HCT116 (cell line): ENCODE data around the gene ARL5A.

ENCODE experiments used
- EZH2 ChIP-seq: fragments of 200-600 bp; sonication (generic); IDR thresholded peaks from 2 replicates; pipeline ENCODE4 v1.6.1; 2017; ENCODE audit warnings: antibody characterized with exemption, mixed run types
- EZH2phosphoT487 ChIP-seq: fragments of 200-600 bp; IDR thresholded peaks from 2 replicates; pipeline ENCODE4 v1.6.1; 2018; ENCODE audit warnings: antibody characterized with exemption, borderline replicate concordance
- POLR2A ChIP-seq: IDR thresholded peaks from 2 replicates; pipeline ENCODE4 v1.7.0; 2011; ENCODE audit warnings: borderline replicate concordance; ENCODE audit not compliant: insufficient read depth, insufficient read length; ENCODE audit errors: extremely low read depth
- POLR2AphosphoS5 ChIP-seq: IDR thresholded peaks from 2 replicates; pipeline ENCODE4 v1.6.1; 2011; ENCODE audit warnings: mild to moderate bottlenecking, low read depth, low read length, moderate library complexity
- RAD21 ChIP-seq: IDR thresholded peaks from 2 replicates; pipeline ENCODE4 v1.6.1; 2012; ENCODE audit warnings: low read depth, mild to moderate bottlenecking
- SP1 ChIP-seq: IDR thresholded peaks from 2 replicates; pipeline ENCODE4 v1.6.1; 2012; ENCODE audit warnings: low read depth
- SRF ChIP-seq: IDR thresholded peaks from 2 replicates; pipeline ENCODE4 v1.6.1; 2012; ENCODE audit warnings: low read depth
- YY1 ChIP-seq: IDR thresholded peaks from 2 replicates; pipeline ENCODE4 v1.6.1; 2011; ENCODE audit warnings: low read length, low read depth, moderate library complexity, mild to moderate bottlenecking; ENCODE audit not compliant: insufficient replicate concordance; ENCODE audit errors: extremely low read depth
- ZFX ChIP-seq: fragments of 450-650 bp; IDR thresholded peaks from 2 replicates; pipeline ENCODE4 v1.6.1; 2017
- TF ChIP-seq, protein P1 (sequence below), 3 experiments: fragments of 200-600 bp in 1 of 3; sonication (generic) in 1 of 3; IDR thresholded peaks in 2 of 3; conservative IDR thresholded peaks in 1 of 3; 2 replicates each; pipeline ENCODE4 v1.5.1; 2012 to 2017; ENCODE audit warnings: low read depth in 2 of 3, low read length in 2 of 3, antibody characterized with exemption in 1 of 3, borderline replicate concordance in 1 of 3, control low read depth in 1 of 3, mild to moderate bottlenecking in 1 of 3, mixed read lengths in 1 of 3, mixed run types in 1 of 3, moderate library complexity in 1 of 3; ENCODE audit not compliant: insufficient read depth in 1 of 3
- TF ChIP-seq, protein P2 (sequence below): IDR thresholded peaks from 2 replicates; pipeline ENCODE4 v1.6.1; 2012
- TF ChIP-seq, protein P3 (sequence below): IDR thresholded peaks from 2 replicates; pipeline ENCODE4 v1.6.1; 2011; ENCODE audit warnings: mild to moderate bottlenecking, low read length, moderate library complexity; ENCODE audit not compliant: insufficient replicate concordance; ENCODE audit errors: extremely low read depth

DNA sequence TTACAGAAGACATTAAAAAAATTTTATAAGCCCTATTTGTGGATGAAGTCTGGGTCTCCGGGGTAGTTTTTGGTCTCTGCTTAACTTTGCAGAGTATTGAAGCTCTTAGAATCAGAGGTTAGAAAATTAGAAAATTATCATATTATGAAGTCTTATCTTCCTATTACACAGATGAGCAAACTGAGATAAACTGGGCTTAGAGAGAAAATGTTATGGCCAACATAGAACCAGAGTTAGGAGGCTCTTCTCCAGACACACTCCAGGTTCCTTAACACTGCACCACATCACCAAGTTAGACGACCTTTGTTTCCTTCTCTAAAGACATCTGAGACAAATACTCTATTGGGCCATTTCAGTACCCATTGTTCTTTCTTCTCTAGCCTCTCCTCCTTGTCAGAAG, 57.2 kb downstream of the ARL5A start:
- TF ChIP-seq EZH2: no peak
- no peak for TF ChIP-seq EZH2phosphoT487
- TF ChIP-seq, protein P1, sequence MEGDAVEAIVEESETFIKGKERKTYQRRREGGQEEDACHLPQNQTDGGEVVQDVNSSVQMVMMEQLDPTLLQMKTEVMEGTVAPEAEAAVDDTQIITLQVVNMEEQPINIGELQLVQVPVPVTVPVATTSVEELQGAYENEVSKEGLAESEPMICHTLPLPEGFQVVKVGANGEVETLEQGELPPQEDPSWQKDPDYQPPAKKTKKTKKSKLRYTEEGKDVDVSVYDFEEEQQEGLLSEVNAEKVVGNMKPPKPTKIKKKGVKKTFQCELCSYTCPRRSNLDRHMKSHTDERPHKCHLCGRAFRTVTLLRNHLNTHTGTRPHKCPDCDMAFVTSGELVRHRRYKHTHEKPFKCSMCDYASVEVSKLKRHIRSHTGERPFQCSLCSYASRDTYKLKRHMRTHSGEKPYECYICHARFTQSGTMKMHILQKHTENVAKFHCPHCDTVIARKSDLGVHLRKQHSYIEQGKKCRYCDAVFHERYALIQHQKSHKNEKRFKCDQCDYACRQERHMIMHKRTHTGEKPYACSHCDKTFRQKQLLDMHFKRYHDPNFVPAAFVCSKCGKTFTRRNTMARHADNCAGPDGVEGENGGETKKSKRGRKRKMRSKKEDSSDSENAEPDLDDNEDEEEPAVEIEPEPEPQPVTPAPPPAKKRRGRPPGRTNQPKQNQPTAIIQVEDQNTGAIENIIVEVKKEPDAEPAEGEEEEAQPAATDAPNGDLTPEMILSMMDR (IDR thresholded peaks at IDR 0.05 in 2 of 3, conservative IDR thresholded peaks at IDR 0.05 in 1 of 3; ENCODE audit: borderline replicate concordance in 1 of 3, insufficient read depth in 1 of 3, low read depth in 2 of 3, low read length in 2 of 3): no peak
- TF ChIP-seq, protein P2, sequence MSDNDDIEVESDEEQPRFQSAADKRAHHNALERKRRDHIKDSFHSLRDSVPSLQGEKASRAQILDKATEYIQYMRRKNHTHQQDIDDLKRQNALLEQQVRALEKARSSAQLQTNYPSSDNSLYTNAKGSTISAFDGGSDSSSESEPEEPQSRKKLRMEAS: no peak
- no peak for TF ChIP-seq SRF
- TF ChIP-seq RAD21: no peak
- TF ChIP-seq POLR2A: no peak
- no peak for TF ChIP-seq POLR2AphosphoS5
- TF ChIP-seq, protein P3, sequence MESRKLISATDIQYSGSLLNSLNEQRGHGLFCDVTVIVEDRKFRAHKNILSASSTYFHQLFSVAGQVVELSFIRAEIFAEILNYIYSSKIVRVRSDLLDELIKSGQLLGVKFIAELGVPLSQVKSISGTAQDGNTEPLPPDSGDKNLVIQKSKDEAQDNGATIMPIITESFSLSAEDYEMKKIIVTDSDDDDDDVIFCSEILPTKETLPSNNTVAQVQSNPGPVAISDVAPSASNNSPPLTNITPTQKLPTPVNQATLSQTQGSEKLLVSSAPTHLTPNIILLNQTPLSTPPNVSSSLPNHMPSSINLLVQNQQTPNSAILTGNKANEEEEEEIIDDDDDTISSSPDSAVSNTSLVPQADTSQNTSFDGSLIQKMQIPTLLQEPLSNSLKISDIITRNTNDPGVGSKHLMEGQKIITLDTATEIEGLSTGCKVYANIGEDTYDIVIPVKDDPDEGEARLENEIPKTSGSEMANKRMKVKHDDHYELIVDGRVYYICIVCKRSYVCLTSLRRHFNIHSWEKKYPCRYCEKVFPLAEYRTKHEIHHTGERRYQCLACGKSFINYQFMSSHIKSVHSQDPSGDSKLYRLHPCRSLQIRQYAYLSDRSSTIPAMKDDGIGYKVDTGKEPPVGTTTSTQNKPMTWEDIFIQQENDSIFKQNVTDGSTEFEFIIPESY: no peak
- TF ChIP-seq ZFX: no peak
- no peak for TF ChIP-seq YY1
- no peak for TF ChIP-seq SP1
